Ishikawa (cell line): ENCODE measurements around the gene MBOAT2.

Experiments used
- CEBPB ChIP-seq: IDR thresholded peaks from 2 replicates; pipeline ENCODE4 v1.6.1; 2012
- CREB1 ChIP-seq: IDR thresholded peaks from 2 replicates; pipeline ENCODE4 v1.6.1; 2012; ENCODE audit warnings: low read depth
- EGR1 ChIP-seq: IDR thresholded peaks from 2 replicates; pipeline ENCODE4 v1.6.1; 2012
- EP300 ChIP-seq: IDR thresholded peaks from 2 replicates; pipeline ENCODE4 v1.6.1; 2012; ENCODE audit warnings: borderline replicate concordance
- FOXM1 ChIP-seq: IDR thresholded peaks from 2 replicates; pipeline ENCODE4 v1.6.1; 2012; ENCODE audit warnings: low read depth, borderline replicate concordance
- MAX ChIP-seq: IDR thresholded peaks from 2 replicates; pipeline ENCODE4 v1.6.1; 2012
- NFIC ChIP-seq: IDR thresholded peaks from 2 replicates; pipeline ENCODE4 v1.6.1; 2012
- RAD21 ChIP-seq: IDR thresholded peaks from 2 replicates; pipeline ENCODE4 v1.6.1; 2012; ENCODE audit warnings: low read depth
- REST ChIP-seq: IDR thresholded peaks from 2 replicates; pipeline ENCODE4 v1.6.1; 2012; ENCODE audit warnings: low read depth, mild to moderate bottlenecking
- TAF1 ChIP-seq: IDR thresholded peaks from 2 replicates; pipeline ENCODE4 v1.6.1; 2012; ENCODE audit warnings: low read depth, mild to moderate bottlenecking
- TCF12 ChIP-seq: IDR thresholded peaks from 2 replicates; pipeline ENCODE4 v1.6.1; 2012; ENCODE audit warnings: low read depth
- TEAD4 ChIP-seq: IDR thresholded peaks from 2 replicates; pipeline ENCODE4 v1.6.1; 2012
- USF1 ChIP-seq: IDR thresholded peaks from 2 replicates; pipeline ENCODE4 v1.6.1; 2012
- YY1 ChIP-seq: IDR thresholded peaks from 2 replicates; pipeline ENCODE4 v1.6.1; 2012; ENCODE audit warnings: low read depth
- ZBTB7A ChIP-seq: IDR thresholded peaks from 2 replicates; pipeline ENCODE4 v1.6.1; 2012; ENCODE audit warnings: low read depth

Gene MBOAT2

GRCh38 chr2:8966123-8966908 is 37.2 kb downstream of the MBOAT2 start:
- no peak for TF ChIP-seq REST
- no peak for TF ChIP-seq TCF12
- TF ChIP-seq NFIC = no peak
- no peak for TF ChIP-seq USF1
- no peak for TF ChIP-seq TAF1
- TF ChIP-seq CREB1 = no peak
- no peak for TF ChIP-seq TEAD4
- TF ChIP-seq MAX = no peak
- no peak for TF ChIP-seq EP300
- TF ChIP-seq RAD21 = no peak
- no peak for TF ChIP-seq ZBTB7A
- TF ChIP-seq FOXM1 = no peak
- TF ChIP-seq CEBPB = no peak
- TF ChIP-seq YY1 = no peak

- TF ChIP-seq CREB1 (no peak), MAX (no peak), TCF12 (no peak), TAF1 (no peak), CEBPB (no peak)
These were observed 38.1 kb downstream of the MBOAT2 start for GRCh38 chr2:8965216-8965969.

GRCh38 chr2:8962890-8963289 is 40.6 kb downstream of the MBOAT2 start:
- TF ChIP-seq CREB1 (no peak), YY1 (no peak), NFIC (no peak), ZBTB7A (no peak), TAF1 (no peak), EP300 (no peak), CEBPB (no peak), EGR1 (no peak), FOXM1 (no peak), RAD21 (no peak), MAX (no peak), USF1 (no peak), REST (no peak), TCF12 (no peak), TEAD4 (no peak)

- no peak for TF ChIP-seq TEAD4
- no peak for TF ChIP-seq EP300
- TF ChIP-seq YY1 = no peak
- TF ChIP-seq CEBPB = no peak
- no peak for TF ChIP-seq TAF1
- no peak for TF ChIP-seq RAD21
- TF ChIP-seq USF1 = no peak
- no peak for TF ChIP-seq FOXM1
- no peak for TF ChIP-seq EGR1
- no peak for TF ChIP-seq REST
- TF ChIP-seq NFIC = no peak
- no peak for TF ChIP-seq MAX
- no peak for TF ChIP-seq ZBTB7A
- no peak for TF ChIP-seq CREB1
- no peak for TF ChIP-seq TCF12
These were observed 45.9 kb downstream of the MBOAT2 start for GRCh38 chr2:8957628-8958027.
